GM18861 (cell line): Measurements from ENCODE around the gene LDLRAD3.
A peak's percentile ranks its signal among the peaks of the same experiment; 100 is the strongest.
"Not testable (repeated sequence)": the region's sequence is repeated elsewhere in the genome, so short reads cannot be mapped to it uniquely, and the experiment has no call there.

Experiments used
- ATAC-seq: cut with Tn5 transposase; IDR thresholded peaks from one replicate; pipeline ENCODE4 v1.9.1; 2021; ENCODE audit not compliant: unreplicated experiment

The LDLRAD3 gene

GRCh38 chr11:35943713-35944502 is at the start of gene LDLRAD3:
TSS of gene LDLRAD3 (plus strand) at chr11:35944062. CDS start at chr11:35944099, 37 bp downstream.
- ATAC-seq = no peak

DNA sequence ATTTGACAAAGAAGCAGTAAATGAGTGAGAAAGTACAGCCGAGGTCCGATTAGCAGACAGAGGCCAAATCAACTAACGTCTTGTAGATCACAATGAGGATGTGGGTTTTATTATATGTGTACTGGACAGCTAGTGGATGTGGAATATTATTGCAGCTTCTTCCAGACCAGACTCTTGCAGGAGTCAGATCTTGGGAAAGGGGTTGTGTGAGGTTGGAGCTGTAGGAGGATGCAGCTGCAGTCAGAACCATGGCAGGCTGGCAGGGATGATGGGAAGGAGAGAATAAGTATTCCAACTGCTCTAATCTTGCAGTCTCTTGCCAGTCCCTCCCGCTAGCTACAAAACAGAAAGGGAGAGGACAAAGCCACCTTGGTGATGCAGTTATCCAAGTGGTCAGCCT is 46.8 kb upstream of the LDLRAD3 start:
- no peak for ATAC-seq

GRCh38 chr11:35902961-35903360 is 40.9 kb upstream of the LDLRAD3 start:
- no peak for ATAC-seq

DNA sequence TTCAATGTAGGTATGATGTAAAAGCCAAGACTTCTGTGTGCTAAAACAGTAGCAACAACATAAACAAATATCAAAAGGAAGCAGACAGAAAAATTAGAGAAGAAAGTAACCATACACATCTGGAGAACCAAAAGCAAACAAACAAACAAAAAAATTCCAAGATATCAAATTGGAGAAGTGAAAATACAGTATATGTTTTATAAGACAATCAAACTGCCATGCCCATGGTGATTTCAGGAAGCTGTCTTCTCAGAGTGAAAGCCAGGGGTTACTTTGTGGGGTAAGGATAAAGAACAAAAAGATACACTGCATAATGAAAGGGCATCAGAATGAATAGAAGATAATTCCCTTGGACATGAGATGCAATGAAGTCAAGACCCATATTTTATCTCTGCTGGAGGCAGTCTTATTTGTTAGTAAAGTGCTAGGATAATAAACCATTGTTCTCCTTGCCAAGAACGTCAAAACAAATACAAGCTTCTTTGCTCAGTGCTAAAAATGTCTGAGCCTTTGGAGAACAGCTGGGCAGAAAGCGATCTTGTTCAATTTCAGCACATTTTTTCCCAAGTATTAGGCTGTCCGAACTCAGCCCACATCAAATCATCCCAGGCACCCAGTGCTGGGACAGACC is 38.1 kb upstream of the LDLRAD3 start:
- no peak for ATAC-seq

DNA sequence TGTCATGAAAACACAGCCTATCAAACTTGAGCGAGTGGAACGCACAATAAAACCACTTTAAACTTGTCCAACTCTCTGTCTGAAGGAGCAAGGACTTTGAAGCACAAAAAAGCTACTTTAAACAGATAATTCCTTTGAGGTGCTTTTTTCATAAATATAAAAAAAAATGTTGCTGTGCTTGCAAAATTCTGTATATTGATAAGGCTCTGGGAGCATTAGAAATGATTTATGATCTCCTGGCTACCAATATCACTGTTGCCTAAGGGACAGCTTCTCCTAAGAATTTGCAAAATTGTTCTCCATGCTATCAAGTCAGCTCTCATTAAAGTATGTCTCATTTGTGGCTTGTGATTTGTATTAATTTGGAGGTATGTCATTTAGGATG is 37.6 kb upstream of the LDLRAD3 start:
- ATAC-seq = no peak

DNA sequence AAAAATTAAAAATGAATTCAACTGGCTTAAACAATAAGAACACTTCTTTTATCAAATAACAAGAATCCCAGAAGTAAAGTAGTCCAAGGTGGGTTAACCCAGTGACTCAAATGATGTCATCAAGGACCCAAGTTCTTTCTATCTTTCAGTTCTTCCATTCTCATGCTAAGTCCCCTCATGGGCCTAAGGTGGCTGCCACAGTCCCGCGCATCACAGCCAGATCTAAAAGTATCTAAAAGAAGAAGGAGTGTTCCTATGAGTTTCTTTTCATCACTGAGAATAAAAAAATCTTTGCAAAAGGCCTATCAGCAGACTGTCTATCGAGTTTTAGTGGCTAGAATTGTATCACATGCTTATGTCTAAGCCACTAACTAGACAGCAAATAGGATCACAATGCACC is 37.2 kb upstream of the LDLRAD3 start:
- ATAC-seq = no peak

GRCh38 chr11:35907648-35908431 is 36.0 kb upstream of the LDLRAD3 start:
- peak; percentile 84 for ATAC-seq

GRCh38 chr11:35908432-35908771 is 35.5 kb upstream of the LDLRAD3 start:
- ATAC-seq = not testable (repeated sequence)

GRCh38 chr11:35909511-35910265 is 34.2 kb upstream of the LDLRAD3 start:
- ATAC-seq = no peak

GRCh38 chr11:35911013-35911412 is 32.8 kb upstream of the LDLRAD3 start:
- ATAC-seq = no peak

- no peak for ATAC-seq
Observed at GRCh38 chr11:35911616-35912165, 32.2 kb upstream of the LDLRAD3 start.

- not testable (repeated sequence) for ATAC-seq
Observed at GRCh38 chr11:35912436-35912835, 31.4 kb upstream of the LDLRAD3 start.

GRCh38 chr11:35912883-35913624 is 30.8 kb upstream of the LDLRAD3 start:
- no peak for ATAC-seq

DNA sequence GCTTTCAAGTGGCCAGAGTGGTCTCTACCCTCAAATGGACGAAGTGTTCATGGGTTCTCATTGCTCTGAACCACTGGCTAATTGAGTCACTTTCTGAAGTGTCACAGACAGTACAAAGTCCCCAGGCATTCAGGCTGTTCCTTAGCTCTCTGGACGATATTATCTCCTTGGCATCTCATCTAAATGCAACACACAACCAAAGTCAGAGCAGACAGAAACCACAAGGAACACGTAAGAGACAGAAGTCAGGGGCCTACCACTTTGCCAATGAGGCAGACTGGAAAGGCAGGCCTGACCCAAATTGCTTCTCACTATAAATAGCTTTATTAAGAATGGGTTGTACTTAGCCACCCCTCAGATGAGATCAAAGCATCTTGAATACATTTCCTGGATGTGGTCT is 29.0 kb upstream of the LDLRAD3 start:
- ATAC-seq = no peak

- ATAC-seq = no peak
Observed at GRCh38 chr11:35916270-35916669, 27.6 kb upstream of the LDLRAD3 start.

DNA sequence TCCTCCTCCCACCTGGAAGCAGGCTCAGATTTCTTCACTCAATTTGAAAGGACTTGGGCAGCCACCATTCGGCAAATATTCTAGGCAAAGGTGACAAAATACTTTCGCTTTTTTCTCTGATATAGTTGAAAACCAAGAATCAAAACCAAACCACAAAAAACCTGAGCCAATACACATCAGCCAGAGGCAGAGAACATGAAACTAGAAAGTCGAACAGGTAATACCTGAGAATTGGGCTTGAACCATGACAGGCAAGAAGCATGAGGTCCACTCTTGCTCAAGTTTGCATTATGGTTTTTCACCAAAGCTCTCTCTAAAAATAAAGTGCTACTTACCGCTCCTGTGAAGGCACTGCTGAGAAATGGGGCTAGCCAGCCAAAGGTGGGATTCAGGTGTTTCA is 26.2 kb upstream of the LDLRAD3 start:
- ATAC-seq = no peak

DNA sequence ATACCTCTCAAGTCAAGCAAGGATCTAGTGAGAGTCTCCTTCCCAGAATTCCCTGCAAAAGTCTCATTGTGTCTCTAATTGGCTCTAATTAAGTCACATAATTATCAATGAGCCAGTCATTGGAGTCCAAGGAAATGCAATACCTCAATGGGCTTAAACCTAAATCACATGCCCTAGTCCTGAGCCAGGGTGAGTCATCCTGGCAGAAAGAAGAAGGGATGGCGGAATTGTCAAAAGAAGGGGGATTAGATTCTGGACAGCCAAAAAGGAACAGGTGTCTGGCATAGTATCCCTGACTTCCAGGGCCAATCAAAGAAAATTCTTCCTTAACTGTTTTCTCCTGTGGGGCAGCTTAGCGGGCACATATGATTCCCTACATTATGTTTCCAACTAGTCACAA is 25.1 kb upstream of the LDLRAD3 start:
- ATAC-seq = no peak

DNA sequence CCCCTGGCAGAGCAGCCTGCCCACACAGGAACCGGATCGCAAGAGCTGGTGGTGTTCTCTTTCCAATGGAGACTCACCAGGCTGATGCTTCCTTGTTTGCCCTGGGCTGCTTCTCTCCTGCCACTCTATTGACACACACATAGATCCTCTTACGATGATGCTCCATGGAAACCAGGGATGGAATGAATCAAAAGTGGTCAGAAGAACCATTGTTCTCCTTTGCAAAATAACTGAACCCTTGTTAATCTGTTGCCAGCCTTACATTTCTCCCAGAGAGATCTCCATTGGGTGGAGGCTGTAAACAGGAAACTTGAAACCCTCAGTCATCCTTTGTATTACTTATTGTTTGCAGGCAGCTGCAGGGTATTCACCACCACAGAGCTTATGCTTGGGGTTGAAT is 24.6 kb upstream of the LDLRAD3 start:
- no peak for ATAC-seq

DNA sequence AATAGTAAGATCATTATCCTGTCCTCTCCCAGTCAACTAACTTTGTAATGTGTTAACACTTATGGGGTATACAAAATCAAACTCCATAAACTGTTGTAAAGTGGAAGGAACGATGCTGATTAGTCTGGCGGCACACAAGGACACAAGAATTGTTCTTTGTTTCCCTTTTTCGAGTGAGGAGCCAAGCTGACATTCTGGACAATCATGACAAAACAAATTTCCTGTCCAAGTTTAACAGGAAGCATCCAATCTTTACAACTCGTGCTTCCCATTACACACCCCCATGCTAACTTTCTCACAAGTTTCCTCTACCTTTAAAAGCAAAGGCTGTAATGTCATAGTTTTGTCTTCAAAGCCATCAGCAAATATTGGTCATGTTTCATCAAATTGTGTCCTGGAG is 20.4 kb upstream of the LDLRAD3 start:
- ATAC-seq = no peak

- ATAC-seq = no peak
Observed at GRCh38 chr11:35924811-35925210, 19.1 kb upstream of the LDLRAD3 start.
